ENCODE data around the gene UPP1.

Gene UPP1

DNA sequence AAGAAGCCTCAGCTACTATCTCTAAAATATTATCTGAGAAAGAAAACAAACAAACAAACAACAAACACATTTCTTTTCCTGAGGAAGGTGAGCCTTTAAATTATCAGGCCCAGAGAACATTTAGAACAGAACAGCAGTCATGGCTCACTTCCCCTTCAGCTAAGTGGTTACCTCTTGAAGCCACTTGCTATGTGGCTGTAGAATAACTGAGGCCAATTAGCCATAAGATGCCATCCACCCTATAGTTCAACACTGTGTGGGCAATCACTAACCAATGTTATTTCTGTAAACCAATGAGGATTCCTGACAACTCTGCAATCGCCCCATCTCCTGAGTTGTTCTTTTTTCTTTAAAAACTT lies 3.7 kb upstream of the UPP1 start:
- DNase-seq (ENCODE audit: low read depth in 2 of 2) = no peak

GRCh38 chr7:48085942-48086341 lies 3.1 kb upstream of the UPP1 start:
- no peak for DNase-seq (ENCODE audit: low read depth in 2 of 2)

GRCh38 chr7:48087349-48087748 lies 1.7 kb upstream of the UPP1 start:
- DNase-seq (ENCODE audit: low read depth in 2 of 2) = no peak

DNA sequence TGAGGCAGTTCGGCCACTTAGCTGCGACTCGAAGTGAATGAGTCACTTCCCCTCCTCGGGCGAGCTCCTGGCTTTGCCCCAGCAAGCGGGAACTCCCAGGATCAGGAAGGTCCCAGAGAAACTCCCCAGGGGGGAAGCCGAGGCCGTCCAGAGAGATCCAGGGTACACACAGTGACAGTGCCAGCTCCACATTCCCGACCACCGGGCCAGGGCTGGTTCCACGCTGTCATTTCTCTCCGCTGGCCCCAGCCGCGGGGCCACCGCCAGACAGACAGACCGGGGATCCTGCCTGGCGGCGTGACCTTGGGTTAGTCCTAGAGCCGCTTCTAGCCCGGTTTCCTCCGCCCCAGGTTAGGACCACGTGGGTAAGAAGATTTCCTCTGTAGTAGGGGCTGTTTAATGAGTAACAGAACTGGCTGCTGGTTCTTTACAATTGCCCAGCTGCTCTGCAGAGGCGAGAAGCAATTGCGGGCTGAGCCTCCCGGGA lies 463 bp upstream of the UPP1 start:
- DNase-seq (ENCODE audit: low read depth in 2 of 2) = no peak

GRCh38 chr7:48090095-48090805 lies 1.2 kb downstream of the UPP1 start:
- DNase-seq (ENCODE audit: low read depth in 2 of 2) = no peak

GRCh38 chr7:48091506-48092433 lies 2.7 kb downstream of the UPP1 start:
- no peak for DNase-seq (ENCODE audit: low read depth in 2 of 2)

- DNase-seq (ENCODE audit: low read depth in 2 of 2) = no peak
Measured at GRCh38 chr7:48094861-48095293, 5.8 kb downstream of the UPP1 start.

GRCh38 chr7:48096273-48096672 lies 7.2 kb downstream of the UPP1 start:
- DNase-seq (ENCODE audit: low read depth in 2 of 2) = no peak

GRCh38 chr7:48097521-48098231 lies 8.6 kb downstream of the UPP1 start:
- DNase-seq (ENCODE audit: low read depth in 2 of 2) = no peak

DNA sequence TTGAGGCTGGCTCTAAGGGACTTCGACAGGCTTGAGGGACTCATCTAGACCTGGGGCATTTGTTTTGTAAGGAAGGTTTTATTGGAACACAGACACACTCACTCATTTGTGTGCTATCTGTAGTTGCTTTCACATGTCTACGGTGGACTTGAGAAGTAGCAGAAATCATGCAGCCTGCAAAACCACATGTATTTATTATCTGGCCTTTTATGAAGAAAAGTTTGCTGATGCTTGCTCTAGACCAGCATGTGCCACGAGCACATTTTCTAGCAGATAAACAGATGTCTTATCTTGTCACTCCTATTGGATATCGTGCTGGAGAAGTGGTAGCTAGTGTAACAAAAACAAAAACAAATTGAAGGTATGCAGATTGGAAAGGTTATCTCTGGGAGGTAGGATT lies 9.8 kb downstream of the UPP1 start:
- no peak for DNase-seq (ENCODE audit: low read depth in 2 of 2)

DNA sequence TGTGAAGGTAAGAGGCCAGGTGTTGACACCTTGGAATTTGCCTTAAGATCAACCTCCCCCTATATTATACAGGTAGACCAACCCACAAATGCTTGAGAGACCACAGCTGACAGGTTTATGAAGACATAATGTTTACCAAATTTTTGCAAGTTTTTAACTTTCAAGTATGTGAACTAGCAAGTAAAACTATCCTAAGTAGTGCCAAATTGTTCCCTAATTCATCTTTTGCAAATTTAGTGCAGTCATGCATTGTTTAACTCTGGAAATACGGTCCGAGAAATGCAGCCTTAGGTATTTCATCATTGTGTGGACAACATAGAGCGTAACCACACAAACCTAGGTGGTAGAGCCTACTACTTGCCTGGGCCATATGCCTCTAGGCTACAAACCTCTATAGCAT lies 10.7 kb downstream of the UPP1 start:
- DNase-seq (ENCODE audit: low read depth in 2 of 2) = no peak

GRCh38 chr7:48101352-48101751 lies 12.3 kb downstream of the UPP1 start:
- DNase-seq (ENCODE audit: low read depth in 2 of 2) = no peak

DNA sequence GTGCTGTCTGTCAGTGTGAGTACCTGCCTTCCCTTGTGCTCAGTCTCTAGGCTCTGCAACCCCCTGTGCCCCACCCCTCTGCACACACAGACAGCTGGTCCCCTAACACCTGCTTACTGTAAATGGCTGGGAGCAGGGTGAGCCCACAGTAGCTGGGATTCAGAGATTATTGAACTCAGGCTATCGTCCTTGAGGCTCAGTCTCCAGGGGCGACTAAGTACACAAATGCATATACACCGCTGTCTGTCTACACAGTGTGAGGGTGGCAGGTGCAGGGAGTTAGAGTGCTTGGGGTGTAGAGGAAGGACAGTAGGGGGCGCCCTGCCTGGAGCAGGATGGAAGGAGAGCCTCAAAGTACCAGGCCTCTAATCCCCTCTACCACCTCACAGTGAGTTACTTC lies 12.9 kb downstream of the UPP1 start:
- no peak for DNase-seq (ENCODE audit: low read depth in 2 of 2)

- DNase-seq (ENCODE audit: low read depth in 2 of 2) = no peak
Measured at GRCh38 chr7:48102530-48102929, 13.5 kb downstream of the UPP1 start.

- no peak for DNase-seq (ENCODE audit: low read depth in 2 of 2)
Measured at GRCh38 chr7:48105045-48105444, 16.0 kb downstream of the UPP1 start.

- no peak for DNase-seq (ENCODE audit: low read depth in 2 of 2)
Measured at GRCh38 chr7:48106906-48107659, 18.0 kb downstream of the UPP1 start.

GRCh38 chr7:48107926-48108472 lies 18.9 kb downstream of the UPP1 start:
- DNase-seq (ENCODE audit: low read depth in 2 of 2) = no peak

DNA sequence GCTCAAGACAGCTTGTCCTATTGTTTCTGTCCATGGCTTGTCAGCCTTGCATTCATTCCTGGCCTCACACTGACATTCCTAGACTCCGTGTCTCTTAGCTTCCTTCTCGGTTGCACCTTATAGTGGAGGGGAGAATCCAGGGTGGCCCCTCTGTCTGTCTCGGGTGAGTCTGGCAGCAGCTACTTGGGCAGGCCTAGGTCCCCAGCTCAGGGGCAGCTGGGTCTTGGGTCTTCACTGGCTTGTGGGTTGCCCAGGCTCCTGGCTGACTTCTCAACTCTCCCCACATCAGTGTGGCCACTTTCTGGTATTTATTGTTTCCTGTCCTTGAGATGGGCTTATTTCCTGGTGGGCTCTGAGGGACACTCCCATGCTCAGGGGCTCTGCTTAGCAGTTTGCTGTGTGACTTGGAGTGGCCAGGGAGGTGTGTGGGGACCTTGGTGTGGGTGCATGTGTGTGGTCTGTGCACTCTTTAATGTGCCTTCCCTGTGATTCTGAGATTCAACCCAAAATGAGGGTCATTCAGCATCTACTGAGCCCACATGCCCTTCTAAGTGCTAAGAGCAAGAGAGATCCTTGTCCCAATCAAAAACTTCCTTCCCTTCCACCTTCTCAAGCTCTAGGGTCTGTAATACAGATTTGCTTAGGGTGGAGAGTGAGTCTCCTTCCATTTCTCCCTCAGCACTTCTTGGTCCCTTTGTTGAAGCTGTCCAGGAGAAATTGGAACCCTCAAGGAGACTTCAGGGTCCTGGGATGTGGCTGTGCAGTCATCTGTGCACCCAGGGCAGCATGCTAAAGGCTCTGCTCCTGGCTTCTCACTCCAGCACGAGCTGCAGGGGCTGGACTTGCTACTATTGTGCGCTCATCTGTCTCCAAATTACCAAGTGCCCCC lies 20.1 kb downstream of the UPP1 start:
- no peak for DNase-seq (ENCODE audit: low read depth in 2 of 2)

- DNase-seq (ENCODE audit: low read depth in 2 of 2) = peak; percentile 82 to 89
Measured at GRCh38 chr7:48109848-48110663, 21.0 kb downstream of the UPP1 start.
